SW 1271 (cell line): ENCODE measurements around the gene TMEM181.

Experiments
- DNase-seq, 2 experiments: peaks; one replicate each; lab custom pipeline; 2025; lab: John Stamatoyannopoulos, UW

Gene TMEM181

DNA sequence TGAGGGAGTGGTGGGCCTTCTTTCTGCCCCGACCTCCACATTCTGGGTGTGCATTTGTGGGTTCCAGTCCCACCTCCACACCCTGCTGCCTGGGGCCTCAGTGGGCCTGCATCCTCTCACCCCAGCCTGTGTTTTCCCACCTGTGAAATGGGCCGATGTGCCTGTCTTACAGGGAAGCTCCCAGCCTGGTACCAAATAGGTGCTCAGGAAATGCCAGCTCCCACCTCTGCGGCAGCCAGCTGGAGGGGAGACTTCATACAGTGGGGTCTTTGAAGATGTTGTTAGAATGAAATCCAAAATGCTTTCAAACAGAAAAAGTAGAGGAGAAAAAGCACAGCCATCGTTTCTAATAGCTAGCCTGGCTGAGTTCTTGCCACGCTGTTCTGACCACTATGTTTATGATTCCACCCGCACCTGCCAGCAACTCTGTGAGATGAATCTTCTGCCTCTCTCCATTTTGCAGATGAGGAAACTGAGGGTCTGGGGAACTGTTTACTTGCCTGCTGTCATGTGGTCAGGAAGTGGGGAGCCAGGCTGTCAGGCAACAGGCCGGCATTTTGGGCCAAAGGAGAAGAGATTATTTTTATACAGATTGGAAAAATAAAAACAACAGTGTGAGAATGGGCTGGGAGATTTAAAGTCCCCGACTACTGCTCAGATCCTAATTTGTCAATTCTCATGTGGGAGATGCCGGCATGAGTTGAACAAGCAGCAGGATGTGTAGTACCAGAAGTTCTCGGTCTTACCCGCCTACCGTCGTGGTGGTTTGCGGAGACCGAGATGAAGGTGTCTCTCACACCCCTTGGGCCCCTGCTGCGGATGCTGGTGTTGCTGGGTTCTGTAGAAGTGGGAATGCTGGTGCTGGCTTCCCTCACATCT lies 4.6 kb downstream of the TMEM181 start:
- no peak for DNase-seq

DNA sequence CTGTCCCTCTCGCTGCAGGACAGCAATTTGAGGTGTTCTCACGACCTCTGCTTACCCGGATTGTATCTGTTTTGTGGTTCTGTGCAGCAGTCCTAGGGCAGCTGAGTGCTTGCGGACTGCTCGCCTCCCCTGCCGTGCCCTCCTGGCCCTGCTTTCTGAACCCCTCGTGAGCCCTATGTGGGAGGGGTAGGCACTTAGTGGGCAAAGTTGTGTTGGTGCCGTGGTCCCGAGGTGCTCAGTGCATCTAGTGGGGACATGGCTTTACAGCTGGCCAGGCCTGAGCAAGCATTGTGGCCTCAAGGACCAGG lies 5.2 kb downstream of the TMEM181 start:
- DNase-seq = no peak

DNA sequence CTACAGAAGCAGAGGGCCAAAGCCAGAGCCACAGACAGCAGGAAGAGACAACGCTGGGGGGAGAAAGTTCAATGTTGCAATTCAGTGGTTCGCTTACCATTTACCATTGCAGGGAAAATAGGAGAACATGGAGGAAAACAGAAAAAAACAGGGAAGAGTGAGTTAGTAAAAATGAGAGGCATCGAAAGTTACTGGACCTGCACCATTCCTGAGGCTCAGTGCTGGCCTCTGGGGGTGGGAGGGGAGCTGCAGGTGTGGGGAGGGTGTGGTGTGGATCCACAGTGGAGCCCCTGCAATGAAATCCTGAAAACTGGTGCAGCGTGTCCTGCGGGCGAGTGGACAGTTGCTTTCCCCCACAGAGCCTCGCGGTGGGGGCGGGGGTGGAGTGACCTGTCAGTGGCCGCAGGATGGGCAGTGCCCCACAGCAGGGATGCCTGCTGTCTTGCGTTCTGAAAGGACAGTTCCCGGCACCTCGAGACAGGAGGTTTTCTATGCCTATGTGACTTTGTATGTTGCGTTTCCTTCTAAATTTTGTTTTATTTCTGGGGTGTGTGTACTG lies 5.7 kb downstream of the TMEM181 start:
- no peak for DNase-seq

DNA sequence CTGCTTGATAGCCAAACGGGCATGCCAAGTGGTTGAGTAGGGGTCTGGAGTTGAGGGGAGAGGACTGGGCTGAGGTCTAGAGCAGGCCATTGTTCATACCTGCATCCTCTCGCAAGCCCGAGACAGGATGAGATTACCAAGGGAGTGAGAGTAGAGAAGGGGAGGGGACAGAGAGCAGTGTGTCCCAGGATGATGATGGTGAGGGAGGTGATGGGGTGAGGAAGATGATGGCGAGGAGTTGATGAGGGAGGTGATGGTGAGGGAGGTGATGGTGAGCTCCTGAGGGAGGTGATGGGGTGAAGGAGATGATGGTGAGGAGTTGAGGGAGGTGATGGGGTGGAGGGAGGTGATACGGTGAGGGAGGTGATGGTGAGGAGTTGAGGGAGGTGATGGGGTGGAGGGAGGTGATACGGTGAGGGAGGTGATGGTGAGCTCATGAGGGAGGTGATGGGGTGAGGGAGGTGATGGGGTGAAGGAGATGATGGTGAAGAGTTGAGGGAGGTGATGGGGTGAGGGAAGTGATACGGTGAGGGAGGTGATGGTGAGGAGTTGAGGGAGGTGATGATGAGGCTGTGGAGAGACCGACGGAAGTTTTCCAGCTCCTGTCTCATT lies 6.4 kb downstream of the TMEM181 start:
- DNase-seq = no peak

DNA sequence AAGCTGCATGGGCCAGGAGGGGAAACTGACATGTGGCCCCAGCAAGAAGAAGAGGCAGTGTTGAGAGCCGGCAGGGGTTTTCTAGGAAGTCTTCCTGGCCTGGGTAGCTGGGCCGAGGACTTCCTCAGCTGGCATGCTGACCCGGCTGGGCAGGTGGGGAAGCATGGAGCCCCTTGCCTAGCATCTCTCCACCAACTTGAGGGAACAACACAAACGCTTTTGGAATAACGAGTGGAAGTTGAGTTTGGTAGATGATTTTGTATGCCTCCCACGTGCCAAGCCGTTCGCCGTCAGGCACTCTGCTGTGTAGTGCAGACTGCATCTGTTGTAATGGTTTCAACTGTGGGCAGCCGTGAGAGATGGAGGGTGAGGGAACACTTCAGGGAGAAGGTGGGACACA lies 7.3 kb downstream of the TMEM181 start:
- no peak for DNase-seq

DNA sequence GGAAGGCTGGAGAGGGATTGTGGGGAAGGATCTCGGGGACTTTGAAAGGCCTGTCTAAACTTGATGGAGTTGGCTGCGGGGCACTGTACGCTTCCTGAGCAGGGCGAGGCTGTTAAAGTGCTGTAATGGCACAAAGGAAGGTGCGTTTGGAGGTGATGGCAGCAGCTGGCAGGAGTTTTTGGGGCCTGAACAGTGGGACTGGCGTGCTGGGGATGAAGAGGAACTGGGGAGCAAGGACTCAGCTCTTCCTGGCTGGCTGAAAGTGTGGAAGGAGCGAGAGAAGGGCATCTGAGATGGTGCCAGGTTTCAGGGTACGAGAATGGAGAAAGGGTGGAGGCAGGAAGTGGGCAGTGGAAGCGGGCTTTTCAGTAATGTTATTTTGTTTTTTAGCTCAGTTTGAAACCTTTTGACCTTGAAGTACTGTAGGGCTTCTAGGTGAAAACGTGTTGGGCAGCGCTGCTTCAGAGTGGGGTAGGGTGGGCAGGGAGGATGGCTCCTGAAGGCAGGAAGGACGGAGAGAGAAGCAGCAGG lies 8.0 kb downstream of the TMEM181 start:
- DNase-seq = no peak

DNA sequence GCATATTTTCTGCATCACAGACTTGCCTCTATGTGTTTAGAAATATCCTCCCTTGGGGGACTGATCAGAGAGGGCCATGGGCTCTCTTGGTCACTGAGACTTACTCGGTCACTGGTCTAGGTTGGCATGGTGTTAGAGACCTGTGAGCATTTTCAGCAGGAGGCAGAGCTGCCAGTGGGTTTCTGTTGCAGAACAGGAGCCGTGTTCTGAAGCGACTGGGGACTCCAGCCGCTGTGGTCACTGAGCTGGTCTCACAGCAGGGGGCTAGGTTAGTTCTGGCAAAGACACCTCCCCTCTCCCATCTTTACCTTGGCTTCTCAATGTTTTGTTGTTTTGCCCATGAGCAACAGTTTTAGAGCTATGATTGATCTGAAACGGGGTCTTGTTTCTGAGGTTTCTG lies 8.7 kb downstream of the TMEM181 start:
- DNase-seq = no peak

DNA sequence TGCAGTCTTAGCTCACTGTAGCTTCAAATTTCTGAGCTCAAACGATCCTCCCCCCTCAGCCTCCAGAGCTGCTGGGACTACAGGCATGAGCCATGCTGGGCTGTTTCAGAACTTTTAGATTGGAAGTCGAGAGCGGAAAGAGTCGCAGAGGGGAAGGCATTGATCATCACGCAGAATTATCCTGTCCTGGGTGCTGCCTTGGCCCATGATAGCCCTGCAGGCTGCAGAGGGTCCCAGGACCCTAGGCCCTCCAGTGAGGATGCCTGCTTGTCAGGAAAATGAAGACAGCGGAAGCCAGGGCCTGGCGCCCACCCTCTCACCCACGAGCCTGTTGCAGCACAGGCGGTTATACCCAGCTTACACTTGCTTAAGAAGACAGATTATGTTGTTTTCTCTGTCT lies 9.1 kb downstream of the TMEM181 start:
- DNase-seq = no peak

DNA sequence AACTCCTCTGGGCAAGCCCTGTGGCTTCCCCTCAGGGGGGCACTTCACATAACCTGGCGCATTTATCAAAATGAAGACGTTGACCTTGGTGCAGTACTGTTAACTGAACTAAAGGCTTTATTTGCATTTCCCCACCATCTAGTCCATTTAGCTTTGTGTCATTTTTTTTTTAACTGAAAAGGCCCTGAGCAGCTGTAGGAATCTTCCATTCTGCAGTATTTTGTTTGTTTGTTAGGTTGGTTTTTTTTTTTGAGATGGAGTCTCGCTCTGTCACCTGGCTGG lies 10.7 kb downstream of the TMEM181 start:
- DNase-seq = no peak

DNA sequence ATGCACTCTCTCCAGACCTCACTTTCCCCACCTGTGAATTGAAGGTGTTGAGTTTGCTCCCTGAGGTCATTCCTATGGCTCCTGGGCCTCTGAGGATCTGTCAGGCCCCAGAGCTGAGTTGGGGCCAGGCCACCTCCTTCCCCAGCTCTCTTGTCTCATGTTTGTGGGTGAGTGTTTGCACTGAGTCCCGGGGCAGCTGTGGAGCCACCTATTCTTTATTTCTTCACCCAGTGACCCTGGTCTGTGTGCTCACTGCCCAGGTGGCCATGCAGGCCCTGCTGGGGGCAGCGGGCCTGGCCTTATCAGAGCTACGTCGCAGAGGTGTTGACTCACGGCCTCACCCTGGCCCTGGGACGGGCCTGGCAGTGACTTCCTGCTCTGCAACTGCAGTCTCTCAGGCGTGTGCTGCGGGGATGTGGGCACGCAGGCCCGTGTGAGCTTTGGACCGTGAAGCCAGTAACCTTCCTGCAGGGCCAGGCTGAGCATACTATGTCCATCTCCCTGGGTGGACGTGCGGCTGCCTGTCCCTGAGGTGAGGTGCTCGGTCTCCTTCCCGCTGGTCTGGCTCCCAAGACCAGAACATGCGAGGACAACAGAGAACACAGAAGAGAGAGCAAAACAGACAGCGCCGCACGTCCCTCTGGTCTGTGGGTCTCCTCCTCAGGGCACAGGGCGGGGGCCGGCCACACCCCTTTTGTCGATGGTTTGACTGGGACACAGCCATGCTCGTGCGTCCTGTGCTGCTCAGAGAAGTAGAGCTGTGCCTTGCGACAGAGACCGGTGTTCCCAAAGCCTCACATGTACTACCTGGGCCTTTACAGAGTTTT lies 12.1 kb downstream of the TMEM181 start:
- DNase-seq = no peak

DNA sequence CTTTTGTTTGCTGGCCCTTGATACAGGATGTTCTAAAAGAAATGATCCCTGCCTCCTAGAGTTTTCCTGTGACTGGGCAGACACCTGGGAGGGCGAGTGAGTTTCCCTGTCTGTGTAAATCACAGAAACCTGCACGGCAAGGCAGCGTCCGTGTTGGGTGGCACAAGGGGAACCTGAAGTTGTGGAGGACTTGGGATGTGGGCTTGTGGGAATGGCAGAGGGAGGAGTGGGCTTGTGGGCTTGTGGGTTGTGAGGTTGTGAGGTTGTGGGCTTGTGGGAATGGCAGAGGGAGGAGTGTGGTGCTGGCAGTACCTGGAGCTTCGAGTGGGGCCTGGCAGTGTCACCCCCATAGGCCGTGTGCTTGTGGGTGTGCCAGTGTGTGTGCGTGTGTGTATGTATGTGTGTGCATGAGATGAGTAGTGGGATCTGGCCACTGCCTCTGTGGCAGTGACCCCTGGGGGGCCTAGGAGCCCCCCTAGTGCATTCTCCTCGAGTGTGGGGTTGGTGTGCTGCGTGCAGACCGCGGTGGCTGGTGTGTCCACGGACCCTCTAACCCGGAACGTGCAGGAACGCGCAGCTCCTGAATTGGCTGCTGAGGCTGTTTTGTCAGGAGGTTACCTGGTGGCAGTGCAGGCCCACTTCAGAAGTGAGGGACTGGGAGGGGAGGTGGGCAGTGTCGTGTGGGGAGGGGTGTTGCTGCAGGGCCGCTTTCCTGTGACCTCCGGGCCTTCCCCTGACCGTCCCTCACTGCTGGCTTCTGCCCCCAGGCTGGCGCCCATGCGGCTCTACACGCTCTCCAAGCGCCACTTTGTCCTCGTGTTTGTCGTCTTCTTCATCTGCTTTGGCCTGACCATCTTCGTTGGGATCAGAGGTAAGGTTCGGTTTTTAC lies 13.0 kb downstream of the TMEM181 start:
- DNase-seq = no peak

DNA sequence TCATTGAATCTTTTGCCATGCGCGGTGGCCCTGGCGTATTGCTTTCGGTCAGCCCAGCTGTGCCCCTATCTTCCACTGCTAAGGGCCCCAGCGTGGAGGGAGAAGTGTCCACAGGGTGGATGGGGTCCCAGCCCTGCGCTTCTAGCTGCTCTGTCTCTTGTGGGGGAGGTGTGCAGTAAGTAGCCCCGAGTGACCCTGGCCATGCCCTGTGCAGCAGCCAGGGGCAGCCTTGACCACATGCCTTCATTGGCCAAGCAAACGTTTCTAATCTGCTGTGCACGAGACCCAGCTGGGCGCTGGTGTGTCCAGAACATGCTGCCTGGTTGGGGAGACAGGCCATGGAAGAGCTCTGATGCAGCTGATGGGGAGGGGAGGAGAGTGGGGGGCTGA lies 13.6 kb downstream of the TMEM181 start:
- DNase-seq = no peak

DNA sequence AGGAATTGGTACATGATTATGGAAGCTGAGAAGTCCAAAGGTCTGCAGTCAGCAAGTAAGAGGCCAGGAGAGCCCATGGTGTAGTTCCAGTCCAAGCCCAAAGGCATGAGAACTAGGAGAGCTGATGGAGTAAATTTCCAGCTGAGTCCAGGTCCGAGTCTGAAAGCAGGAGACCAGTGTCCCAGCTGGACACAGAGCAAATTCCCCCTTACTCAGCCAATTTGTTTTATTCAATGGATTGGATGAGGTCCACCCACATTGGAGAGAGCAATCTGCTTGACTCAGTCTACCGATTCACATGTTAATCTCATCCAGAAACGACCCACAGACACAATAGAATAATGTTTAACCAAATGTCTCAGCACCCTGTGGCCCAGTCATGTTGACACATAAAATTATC lies 14.9 kb downstream of the TMEM181 start:
- DNase-seq = no peak

DNA sequence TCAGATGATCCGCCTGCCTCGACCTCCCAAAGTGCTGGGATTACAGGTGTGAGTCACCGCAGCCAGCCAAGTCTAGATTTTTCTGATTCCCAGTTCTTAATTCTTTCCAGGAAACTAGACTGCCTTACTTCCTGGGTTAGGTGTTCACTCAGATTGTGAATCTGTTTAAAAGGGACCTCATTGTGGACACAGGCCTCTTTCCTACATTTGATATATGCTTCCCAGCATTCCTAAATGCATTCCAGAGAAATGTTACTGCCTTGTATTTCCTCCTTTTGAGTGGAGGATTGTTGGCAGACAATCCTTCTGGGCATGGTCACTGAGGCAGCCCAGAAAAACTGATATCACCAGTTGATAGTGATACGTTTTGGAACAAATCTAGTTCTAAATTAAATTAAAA lies 15.7 kb downstream of the TMEM181 start:
- no peak for DNase-seq

DNA sequence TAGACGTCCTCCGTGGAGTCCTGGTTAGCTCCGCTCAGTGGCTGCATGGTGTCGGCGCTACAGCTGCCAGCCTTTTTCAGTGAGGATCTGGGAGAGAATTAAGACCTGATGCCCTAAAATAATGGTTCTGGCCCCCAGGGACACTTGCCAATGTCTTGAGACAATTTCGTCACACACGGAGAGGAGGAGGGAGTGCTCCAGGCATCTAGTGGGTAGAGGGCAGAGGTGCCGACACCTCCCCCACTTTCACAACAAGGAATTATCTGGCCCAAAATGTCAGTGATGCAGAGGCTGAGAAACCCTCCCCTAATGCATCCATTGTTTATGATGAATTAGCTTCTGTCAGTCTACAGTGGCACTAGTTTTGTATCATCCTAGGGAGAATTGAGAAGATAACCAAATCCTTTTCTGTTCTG lies 24.4 kb downstream of the TMEM181 start:
- DNase-seq = no peak

DNA sequence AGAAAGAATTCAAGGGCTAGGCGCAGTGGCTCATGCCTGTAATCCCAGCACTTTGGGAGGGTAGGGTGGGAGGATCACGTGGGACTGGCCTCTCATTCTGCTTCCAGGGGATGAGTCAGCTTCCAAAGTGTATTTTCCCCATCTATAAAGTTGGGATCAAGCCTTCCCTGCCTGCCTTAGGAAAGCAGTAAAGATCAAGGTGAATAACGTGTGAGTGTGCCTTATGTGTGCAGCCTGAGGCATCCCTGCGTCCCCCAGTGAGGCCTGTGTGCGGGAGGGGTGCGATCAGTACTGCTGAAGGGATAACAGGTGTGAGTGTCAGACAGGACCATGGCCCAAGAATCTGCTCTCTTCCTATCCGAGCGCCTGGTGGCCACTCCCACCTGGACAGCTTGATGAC lies 26.8 kb downstream of the TMEM181 start:
- no peak for DNase-seq

DNA sequence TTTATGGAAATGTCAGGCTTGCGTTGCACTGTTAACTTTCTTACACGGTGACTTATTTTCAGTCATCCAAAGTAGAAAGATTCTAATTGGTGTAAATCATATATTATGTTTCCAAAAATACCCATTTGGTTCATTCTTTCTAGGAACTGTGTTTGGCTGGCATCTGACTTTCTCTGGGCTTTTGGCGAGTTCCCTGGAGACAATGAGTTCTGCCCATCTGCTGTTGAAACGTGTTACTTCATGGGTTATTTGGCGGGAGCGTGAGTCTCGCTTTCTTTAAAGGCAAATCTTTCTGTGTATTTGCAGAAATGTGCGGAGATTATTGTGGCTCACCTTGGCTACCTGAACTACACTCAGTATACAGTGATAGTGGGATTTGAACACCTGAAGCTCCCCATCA lies 29.5 kb downstream of the TMEM181 start:
- no peak for DNase-seq

DNA sequence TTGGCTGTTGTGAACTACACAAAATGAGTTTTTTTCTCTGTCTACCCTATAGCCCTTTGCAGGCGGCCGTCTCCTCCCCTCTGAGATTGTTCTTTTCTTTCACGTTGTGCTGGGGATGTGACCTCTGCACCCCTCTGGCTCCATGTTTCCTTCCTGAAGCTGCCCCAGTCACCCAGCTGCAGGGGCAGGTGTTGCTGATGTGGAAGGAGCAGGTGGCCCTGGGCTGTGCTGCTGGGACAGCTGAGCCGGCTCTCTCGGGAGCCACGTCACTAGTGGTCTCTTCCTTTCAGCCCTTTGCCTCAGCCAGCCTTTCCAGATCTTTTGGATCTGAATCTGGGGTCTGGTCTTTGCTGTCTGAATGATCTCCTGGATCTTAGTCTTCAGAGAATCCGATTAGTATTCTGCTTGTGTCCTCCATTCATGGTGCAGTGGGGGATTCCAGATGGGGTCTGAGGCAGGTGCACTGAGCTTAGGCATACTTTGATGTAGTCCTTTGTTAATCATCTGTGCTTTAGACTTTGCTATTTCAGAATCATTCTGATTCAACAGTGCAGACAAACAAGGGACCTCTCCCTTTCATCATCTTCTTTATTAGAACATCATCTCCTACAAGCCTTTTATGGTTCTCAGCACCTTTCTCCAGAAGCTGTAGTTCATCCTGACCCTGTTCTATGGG lies 31.4 kb downstream of the TMEM181 start:
- no peak for DNase-seq

DNA sequence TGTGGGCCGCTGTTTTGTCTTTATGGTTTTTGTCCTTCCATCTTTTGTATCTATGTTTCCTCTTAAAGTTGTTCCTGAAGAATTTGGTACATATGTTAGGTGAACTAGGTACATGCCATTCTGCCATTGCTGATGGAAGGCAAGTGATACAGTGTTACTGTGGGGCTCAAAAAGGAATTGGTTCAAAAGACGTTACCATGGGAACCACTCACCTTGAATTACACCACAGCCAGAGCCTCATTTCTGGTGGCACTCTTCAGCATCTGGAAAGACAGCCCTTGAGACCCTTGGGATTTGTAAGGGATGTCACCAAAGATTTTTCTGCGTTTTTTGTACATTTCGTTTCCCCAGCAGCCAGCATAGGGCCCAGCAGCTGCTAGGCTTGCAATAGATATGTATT lies 31.9 kb downstream of the TMEM181 start:
- DNase-seq = no peak

DNA sequence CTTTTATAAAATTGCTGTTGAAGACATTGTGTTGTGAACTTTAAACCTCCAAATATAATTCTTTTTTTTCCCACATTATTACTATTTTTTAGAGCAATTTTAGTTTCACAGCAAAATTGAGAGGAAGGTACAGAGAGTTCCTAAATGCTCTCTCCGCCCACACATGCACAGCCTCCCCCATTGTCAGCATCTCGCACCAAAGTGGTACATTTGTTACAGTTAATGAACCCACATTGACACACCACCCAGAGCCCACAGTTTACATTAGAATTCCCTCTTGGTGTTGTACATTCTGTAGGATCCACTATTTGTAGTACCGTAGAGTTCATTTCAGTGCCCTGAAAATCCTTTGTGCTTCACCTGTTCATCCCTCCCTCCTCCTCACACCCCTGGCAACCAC lies 33.8 kb downstream of the TMEM181 start:
- no peak for DNase-seq

DNA sequence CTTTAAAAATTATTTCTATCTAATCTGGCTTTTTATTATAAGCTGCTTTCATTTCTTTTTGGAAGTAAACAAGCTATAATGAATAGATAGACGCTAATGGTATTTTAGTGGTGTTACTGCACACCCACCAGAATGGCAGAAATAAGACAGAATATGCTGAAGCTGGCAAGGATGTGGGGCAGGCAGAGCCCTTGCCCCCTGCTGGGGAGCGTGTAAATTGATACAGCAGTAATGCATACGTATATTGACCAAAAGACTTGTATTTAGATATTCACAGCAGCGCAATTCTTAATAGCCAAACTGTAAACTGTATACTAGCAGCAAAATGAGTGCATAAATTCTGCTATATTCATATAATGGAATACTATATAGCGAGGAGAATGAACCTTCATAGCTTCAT lies 35.3 kb downstream of the TMEM181 start:
- DNase-seq = no peak
